HepG2 (cell line): ENCODE measurements around the gene ADGRL3.

Experiments used
- ATF7-NPFF ChIP-seq: sonication (generic); formaldehyde crosslinking; IDR thresholded peaks from 2 replicates; pipeline ENCODE4 v1.8.1; 2023; ENCODE audit warnings: mild to moderate bottlenecking, low read depth, missing genetic modification reagents, moderate library complexity
- BHLHE40 ChIP-seq: IDR thresholded peaks from 2 replicates; pipeline ENCODE4 v1.6.1; 2011; ENCODE audit warnings: low read length, improper control_type of control experiment
- CEBPZ ChIP-seq: IDR thresholded peaks from 2 replicates; pipeline ENCODE4 v1.6.1; 2012; ENCODE audit warnings: low read length, improper control_type of control experiment
- CTCF ChIP-seq: sonication (generic); formaldehyde crosslinking; IDR thresholded peaks from 2 replicates; pipeline ENCODE4 v1.5.0; 2020; ENCODE audit warnings: mild to moderate bottlenecking, missing genetic modification reagents, moderate library complexity
- GABPA ChIP-seq, 2 experiments: IDR thresholded peaks; 2 replicates each; pipeline ENCODE4 v1.6.1; 2011 to 2016; ENCODE audit warnings: low read depth in 2 of 2, low read length in 1 of 2, missing biosample characterization in 1 of 2, missing genetic modification characterization in 1 of 2
- GZF1 ChIP-seq: sonication (generic); formaldehyde crosslinking; IDR thresholded peaks from 2 replicates; pipeline ENCODE4 v1.5.1; 2020; ENCODE audit warnings: mild to moderate bottlenecking, missing genetic modification reagents
- HNRNPUL1 ChIP-seq: fragments of 200-400 bp; formaldehyde crosslinking; IDR thresholded peaks from 2 replicates; pipeline ENCODE4 v1.6.1; 2017; ENCODE audit warnings: low read depth, mild to moderate bottlenecking, low read length, moderate library complexity
- PBX3 ChIP-seq: sonication (generic); formaldehyde crosslinking; IDR thresholded peaks from 2 replicates; pipeline ENCODE4 v1.8.1; 2023; ENCODE audit warnings: missing genetic modification reagents, inconsistent platforms, borderline replicate concordance
- SMAD1 ChIP-seq: sonication (generic); formaldehyde crosslinking; IDR thresholded peaks from 2 replicates; pipeline ENCODE4 v1.4.0; 2020; ENCODE audit warnings: missing genetic modification reagents, low read depth, mild to moderate bottlenecking, borderline replicate concordance
- SP5 ChIP-seq: IDR thresholded peaks from 2 replicates; pipeline ENCODE4 v1.6.1; 2016; ENCODE audit warnings: low read depth, borderline replicate concordance
- THRA ChIP-seq: sonication (generic); formaldehyde crosslinking; IDR thresholded peaks from 2 replicates; pipeline ENCODE4 v1.4.0; 2020; ENCODE audit warnings: missing genetic modification reagents, borderline replicate concordance
- ZMAT3 ChIP-seq: sonication (generic); formaldehyde crosslinking; conservative IDR thresholded peaks from 2 replicates; pipeline ENCODE4 v1.7.0; 2021; ENCODE audit warnings: missing genetic modification reagents
- ZNF335 ChIP-seq: sonication (generic); formaldehyde crosslinking; IDR thresholded peaks from 2 replicates; pipeline ENCODE4 v1.4.0; 2020; ENCODE audit warnings: missing genetic modification reagents

GRCh38 chr4:61959087-61959486, 759.0 kb downstream of the ADGRL3 start:
- TF ChIP-seq BHLHE40, result no peak
- TF ChIP-seq ZNF335 (CRISPR knock-in tag), result no peak
- no peak for TF ChIP-seq CEBPZ
- no peak for TF ChIP-seq SP5
- no peak for TF ChIP-seq PBX3 (CRISPR knock-in tag)
- no peak for TF ChIP-seq HNRNPUL1
- no peak for TF ChIP-seq SMAD1 (CRISPR knock-in tag)
- no peak for TF ChIP-seq GABPA (IDR thresholded peaks at IDR 0.05; ENCODE audit: low read depth, low read length)
- TF ChIP-seq GABPA (CRISPR knock-in tag; IDR thresholded peaks at IDR 0.05; ENCODE audit: low read depth), result no peak
- no peak for TF ChIP-seq ATF7-NPFF
- no peak for TF ChIP-seq THRA (CRISPR knock-in tag)
- TF ChIP-seq CTCF (CRISPR knock-in tag), result no peak
- TF ChIP-seq ZMAT3 (CRISPR knock-in tag), result no peak
- TF ChIP-seq GZF1, result no peak
